GM18867 (cell line): ENCODE measurements around the gene SLC16A13.
A peak's percentile ranks its signal among the peaks of the same experiment; 100 is the strongest.

ENCODE experiments used
- ATAC-seq: cut with Tn5 transposase; IDR thresholded peaks from one replicate; pipeline ENCODE4 v1.9.1; 2021; ENCODE audit warnings: mild to moderate bottlenecking, moderate library complexity; ENCODE audit not compliant: unreplicated experiment

Gene SLC16A13

DNA sequence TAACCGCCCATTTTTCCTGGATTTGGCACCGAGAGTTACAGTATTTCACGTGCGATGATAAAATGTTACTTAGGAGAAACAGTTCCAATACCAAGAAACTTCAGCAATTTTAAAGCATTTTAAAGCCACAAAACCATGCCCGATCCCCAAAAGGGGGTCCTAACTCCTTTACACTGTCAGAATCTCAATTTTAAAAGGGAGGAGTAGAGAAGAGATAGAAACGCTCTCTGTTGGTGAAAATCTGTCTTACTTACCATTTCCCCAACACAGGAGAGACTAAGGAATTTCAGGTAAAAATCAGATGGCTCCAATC is 23.9 kb upstream of the SLC16A13 start:
- no peak for ATAC-seq

DNA sequence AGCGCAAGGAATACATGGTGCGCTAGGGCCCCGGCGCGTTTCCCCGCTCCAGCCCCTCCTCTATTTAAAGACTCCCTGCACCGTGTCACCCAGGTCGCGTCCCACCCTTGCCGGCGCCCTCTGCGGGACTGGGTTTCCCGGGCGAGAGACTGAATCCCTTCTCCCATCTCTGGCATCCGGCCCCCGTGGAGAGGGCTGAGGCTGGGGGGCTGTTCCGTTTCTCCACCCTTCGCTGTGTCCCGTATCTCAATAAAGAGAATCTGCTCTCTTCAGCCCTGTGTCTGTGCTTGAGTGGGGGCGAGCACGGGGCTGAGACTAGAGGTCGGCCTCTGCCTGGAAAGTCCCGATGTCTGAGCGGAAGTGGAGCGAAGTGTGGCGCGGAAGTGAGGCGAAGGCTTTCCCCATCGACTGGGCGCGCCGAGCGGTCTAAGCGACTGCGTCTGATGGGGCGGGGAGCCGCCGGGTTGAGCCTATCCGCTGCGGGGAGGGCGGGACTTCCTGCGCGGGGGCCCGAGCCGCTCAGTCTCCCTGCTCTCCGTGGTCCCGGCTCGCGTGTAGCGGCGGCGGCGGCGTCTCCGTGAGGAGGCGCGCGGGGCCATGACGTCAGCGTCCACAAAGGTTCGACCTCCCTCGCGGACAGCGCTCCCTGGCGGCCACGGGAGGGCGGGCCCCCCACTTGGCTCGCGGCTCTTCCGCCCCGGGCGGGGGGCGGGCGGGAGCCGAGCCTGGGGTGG is 21.4 kb upstream of the SLC16A13 start:
- ATAC-seq = peak; percentile 83

DNA sequence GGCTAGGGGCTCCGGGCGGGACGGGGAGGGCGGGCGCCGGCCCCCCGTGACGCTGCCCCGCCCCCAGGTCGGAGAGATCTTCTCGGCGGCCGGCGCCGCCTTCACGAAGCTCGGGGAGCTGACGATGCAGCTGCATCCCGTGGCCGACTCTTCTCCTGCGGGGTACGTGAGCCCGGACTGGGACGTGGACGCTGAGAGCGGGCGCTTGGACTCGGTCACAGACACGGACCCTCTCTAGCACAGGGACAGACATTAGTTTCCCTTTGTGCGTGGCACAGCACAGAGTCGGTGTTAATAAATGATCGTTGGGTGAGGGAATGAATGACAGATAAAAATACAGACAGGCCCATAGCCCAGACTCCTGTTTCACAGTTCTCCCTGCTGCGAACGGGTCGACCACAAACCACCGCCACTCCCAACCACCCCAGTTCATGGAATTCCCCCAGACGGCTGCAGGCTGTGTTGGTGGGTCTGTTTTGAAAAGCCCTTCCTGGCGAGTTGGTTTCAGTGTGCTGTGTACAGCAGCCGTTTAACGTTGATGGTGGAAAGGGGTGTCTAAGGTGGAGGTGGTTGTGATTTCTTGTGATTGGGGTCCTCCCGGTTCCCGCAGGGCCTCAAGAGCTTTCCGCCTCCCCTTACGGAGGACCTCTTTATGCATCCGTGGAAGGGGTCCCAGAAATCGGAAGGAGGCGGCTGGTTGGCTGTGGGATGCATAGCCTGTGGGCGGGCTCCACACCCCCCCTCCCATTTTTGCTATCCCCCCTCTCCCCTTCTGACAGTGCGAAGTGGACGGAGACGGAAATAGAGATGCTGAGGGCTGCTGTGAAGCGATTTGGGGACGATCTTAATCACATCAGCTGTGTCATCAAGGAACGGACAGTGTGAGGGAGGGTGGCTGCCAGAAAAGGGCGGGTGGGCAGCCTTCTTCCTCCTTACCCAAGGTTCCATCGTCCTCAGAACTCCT is 20.5 kb upstream of the SLC16A13 start:
- ATAC-seq = peak; percentile 8

DNA sequence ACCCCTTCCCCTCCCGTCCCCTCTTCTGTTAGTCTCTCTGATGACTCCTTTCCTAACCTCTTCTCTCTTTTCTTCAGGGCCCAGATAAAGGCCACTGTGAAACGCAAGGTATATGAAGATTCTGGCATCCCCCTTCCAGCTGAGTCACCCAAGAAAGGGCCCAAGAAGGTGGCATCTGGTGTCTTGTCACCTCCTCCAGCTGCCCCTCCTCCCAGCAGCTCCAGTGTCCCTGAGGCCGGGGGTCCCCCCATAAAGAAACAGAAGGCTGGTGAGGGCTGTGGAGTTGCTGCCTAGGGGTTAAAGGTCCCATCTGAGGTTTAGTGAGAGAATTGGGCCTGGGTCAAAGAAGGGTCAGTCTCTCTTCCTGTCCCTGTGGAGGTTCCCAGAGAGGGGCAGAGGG is 19.4 kb upstream of the SLC16A13 start:
- no peak for ATAC-seq

DNA sequence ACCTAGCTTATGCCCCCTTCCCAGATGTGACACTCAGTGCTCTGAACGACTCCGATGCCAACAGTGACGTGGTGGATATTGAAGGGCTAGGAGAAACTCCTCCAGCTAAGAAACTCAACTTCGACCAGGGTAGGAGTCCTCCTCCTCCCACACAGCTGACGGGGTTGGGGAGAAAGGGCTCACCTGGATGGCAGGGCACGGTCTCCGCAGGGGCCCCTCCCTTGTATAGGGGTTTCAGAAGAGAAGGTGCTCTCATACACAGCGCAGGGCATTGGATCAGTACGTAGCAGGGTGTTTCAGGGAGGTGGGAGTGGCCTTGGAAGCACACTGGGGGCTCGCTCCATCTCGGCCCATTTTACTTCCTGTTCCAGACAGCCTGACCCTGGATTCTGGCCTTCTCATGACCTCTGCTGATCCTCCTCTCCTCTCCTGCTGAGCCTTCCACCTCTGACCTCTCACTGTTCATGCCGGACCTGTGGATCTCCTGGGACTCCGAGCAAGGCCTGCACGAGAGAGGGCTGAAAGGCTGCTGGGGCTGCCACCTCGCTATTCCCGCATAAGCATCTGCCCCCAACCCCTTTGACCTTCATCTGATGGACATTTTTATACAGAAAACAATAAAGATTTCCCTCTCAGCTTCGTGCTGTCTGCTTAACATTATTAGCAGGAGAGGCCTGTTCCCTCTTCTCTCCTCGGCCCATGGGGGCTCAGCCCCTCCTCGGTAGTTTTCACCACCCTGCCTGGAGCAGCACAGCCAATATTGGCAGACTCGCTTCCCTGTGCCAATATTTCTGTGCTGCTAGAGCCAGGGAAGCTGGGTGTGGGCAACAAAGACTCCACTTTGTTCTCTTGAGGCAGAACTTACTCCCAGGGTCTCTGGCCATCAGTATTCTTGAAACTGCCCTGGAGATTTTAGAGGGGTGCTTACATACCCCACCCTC is 18.7 kb upstream of the SLC16A13 start:
- ATAC-seq = no peak

DNA sequence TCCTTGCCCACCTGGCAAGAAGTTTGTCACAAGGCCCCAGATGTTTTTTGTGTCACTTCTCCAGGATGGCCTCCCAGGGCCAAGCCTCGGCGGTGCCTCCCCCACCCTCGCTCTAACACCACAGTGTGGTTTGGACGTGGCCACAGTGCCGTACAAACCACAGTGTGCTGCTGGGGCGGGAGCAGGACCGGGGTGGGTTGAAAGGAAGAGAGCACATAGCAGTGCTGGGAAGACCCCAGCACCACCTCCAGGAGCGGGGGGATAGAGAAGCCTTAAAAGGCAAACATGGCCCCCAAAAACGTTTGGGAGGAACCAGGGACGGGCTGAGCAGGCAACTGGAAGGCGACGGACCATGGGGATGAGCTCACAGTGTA is 18.0 kb upstream of the SLC16A13 start:
- no peak for ATAC-seq

DNA sequence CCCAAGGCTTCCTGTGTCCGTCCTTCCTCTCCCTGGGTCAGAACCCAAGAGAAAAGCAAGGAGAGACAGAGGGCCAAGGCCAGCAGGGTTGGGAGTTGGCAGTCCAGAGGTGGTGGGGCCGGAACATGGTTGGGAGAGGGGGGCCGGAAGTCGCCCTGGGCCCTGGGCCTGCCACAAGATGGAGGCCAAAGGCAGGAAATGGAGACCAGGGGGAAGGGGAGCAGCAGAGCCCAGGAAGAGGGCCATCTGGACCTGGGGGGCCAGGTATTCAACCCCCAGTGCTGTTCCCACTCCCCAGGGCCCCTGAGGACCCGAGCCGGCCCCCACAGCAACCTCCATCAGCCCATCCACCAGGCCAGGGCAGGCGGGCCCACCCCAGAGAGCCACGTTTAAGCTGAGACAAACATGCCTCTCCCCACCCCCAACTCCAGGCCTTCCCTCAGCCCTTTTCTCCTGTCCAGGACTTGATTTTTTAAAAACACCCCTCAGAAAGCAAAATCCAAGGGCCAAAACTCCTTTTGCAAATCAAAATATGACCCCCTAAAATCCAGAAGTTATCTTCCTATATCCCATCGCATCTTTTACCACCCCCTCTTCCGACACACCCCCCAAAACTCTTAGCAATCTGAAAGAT is 17.4 kb upstream of the SLC16A13 start:
- no peak for ATAC-seq

DNA sequence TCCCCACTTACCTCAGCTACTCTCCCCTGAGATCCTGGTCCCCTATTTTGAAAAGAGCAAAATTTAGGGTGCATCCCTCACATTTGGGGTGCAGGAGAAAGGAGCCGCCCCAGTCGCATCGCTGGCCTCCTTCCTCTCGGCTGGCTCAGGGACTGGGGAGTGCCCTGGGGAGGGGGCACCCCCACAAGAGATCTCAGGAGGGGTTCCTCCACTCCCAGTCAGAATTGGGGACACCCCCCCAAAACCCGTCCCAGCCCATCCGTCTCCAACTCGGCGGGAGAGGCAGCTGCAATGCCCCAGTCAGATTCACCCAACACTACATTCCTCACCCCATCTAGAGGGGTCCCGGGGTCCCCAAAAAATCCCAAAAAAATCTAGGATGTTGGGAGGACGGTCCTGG is 16.4 kb upstream of the SLC16A13 start:
- no peak for ATAC-seq

DNA sequence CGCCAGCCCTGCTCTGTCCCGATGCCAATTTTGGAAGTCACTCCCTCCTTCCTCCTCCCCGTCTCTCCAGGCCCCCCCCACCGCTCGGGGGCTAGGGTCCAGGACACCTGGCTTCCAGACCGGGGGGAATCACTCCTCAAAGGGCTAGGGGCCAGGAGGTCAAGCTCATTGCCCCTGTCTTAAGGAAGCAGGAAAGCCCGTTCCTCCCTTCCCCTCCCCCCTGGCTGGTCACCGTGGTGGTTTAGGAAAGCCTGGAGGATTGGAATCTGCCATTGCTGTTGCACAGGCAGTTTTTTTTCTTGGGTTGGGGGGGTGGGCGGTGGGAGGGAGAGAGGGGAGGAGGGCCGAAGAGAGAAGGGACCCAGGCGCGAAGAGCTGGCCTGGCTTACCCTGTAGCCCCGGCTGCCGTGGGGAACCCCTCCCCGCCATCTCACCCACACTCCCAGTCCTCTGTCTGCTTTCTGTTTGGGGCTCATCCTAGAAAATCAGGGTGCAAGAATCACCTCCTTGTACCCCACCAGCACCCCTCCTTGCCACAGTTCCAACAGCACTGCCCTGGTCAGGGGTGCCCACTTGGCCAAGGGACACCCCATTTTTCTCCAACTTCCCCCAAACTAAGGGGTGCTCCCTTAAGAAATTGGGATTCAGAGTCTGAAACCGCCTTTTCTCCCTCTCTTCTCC is 15.8 kb upstream of the SLC16A13 start:
- no peak for ATAC-seq

DNA sequence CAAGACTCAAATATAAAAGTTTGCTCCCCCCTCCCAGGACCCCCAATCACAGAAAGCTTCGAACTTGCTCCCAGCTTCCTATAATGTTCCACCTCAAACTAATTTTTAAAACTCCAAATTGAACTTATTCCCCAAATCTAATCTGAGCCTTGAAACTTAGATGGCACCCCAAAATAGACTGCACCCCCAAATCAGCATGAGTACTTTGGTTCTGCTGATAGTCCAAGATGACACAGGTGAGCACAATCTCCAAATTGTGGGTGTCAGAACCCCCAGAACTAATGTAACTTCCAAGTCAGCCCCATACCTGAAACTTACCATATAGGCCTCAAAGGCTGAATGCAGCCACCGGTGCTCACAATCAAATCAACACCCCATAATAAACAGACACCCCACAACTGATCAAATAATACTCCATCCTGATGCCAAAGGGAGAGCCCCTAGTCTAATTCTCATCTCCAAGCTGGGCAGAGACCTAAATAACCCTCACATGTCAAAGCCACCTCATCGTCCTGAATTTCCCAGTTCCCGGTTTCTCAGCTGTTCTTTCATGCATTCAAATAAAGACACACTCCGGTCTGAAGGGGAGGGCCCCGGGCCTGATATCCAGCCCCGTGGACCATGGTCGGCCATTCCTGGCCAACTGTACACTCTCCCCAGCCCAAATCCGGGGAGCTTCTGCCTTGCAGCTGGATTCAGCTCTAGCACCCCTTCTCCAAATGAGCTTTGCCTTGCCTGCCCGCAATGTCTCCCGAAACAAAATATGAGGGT is 14.7 kb upstream of the SLC16A13 start:
- ATAC-seq = no peak

DNA sequence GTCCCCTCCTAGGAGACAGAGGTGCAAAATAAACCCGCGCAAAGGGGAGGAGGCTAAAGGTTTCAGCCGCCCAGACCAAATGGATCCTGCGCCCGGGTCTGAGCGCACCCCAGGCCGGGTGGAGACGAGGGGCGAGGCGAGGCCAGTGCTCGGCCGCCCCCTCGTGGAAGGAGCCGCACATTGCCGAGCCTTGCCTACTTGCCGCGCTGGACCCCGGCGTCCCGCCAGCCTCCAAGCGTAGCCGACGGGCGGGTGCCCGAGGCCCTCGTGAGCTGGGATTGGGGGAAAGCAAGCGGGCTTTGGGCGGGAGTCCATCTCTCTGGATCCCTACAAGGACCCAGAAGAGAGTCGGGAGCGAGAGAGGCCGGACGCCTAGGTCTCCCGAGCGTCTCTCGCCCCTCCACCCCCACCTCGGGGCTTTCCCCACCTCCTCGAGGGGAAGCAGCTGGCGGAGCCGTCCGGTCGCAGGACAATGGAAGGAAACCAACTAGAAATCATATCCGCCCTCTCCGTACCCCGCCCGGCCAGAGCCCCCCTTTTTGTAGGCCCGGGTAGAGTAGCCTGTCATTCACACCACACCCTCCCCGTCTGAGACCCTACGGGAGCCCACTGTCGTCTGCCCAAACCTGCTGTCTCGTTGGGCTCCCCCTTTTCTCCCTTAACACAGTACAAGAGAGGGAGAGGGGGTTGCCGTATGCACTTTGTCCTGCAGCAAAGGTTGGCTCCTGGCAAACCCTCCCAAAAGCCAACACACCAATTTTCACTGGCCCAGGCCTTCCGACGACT is 13.6 kb upstream of the SLC16A13 start:
- ATAC-seq = peak; percentile 75

DNA sequence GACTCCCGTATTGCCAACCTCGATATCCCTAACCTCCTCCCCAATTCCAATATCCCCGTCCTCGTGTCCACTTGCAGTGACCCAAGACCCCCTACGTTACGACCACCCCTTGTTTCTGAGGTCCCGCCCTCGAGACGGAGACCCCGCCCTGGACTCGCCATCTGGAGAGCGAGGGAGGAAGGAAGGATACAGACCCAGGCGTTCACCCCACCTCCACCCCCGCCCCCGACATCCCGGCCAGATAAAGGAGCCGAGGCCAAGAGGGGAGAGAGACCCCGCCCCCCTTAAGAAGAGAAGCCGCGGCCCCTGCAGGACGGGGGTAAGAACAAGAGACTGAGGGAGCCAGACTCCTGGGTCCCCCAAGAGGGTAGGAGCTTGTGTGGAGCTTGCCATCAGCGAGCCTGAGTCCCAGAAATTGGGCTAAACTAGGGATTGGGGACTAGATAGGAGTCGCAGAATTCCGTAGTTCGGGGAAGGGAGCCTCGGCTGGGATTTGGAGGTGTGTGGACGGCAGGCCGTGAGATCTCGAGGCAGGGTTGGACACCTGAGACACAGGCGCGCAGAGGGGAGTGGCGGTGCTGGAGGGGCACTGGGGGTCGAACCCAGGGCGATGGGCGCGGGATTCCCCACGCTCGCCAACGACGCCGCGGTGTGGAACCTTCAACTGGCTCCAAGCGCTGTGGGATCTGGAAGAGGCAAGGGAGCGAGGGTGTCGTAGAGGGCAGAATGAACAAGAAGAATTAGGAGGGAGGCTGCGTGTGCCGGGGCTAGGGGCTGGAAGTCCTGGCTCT is 12.8 kb upstream of the SLC16A13 start, which contains the start of gene BCL6B:
Gene BCL6B, plus strand, starts transcription at position 270 of the 791 bp plus-strand sequence. CDS start 622 bp downstream, outside the sequence.
- ATAC-seq = no peak

DNA sequence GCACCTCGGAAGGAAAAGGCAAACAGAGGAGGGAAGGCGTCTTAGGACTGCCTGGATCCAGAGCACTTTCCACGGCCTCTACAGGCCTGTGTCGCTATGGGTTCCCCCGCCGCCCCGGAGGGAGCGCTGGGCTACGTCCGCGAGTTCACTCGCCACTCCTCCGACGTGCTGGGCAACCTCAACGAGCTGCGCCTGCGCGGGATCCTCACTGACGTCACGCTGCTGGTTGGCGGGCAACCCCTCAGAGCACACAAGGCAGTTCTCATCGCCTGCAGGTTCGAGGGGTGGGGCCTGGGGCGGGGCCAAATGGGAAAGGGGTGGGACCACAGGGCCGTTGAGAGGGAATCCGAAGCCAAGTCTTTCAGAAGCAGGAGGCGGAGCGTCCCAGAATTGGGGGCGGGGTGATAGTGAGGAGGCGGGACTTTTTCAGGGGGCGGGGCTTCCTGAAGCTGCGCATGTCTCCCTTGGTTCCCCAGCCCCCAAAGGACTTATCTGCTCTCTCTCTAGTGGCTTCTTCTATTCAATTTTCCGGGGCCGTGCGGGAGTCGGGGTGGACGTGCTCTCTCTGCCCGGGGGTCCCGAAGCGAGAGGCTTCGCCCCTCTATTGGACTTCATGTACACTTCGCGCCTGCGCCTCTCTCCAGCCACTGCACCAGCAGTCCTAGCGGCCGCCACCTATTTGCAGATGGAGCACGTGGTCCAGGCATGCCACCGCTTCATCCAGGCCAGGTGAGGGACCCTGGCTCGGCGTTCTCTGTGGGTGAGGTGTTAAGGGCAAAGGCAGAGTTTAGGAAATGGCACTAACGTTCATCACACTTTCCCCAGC is 12.0 kb upstream of the SLC16A13 start:
- ATAC-seq = no peak

DNA sequence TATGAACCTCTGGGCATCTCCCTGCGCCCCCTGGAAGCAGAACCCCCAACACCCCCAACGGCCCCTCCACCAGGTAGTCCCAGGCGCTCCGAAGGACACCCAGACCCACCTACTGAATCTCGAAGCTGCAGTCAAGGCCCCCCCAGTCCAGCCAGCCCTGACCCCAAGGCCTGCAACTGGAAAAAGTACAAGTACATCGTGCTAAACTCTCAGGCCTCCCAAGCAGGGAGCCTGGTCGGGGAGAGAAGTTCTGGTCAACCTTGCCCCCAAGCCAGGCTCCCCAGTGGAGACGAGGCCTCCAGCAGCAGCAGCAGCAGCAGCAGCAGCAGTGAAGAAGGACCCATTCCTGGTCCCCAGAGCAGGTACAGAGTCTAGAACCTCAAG is 11.4 kb upstream of the SLC16A13 start:
- no peak for ATAC-seq

DNA sequence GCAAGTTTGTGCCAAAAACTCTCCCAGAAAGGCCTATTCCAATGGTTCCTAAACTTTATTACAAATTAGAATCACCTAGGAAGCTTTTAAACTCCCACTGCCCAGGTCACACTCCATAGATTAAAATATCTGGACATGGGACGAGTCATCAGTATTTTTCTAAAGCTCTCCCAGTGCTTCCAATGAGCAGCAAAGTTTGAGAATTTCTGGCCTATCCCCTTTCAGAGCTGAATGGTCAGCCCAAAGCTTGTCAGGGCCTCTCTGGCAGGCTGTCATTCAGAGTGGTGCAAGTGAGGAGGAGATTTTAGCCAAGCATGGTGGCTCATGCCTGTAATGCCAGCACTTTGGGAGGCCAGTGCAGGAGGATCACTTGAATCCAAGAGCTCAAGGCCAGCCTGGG is 10.6 kb upstream of the SLC16A13 start:
- no peak for ATAC-seq

DNA sequence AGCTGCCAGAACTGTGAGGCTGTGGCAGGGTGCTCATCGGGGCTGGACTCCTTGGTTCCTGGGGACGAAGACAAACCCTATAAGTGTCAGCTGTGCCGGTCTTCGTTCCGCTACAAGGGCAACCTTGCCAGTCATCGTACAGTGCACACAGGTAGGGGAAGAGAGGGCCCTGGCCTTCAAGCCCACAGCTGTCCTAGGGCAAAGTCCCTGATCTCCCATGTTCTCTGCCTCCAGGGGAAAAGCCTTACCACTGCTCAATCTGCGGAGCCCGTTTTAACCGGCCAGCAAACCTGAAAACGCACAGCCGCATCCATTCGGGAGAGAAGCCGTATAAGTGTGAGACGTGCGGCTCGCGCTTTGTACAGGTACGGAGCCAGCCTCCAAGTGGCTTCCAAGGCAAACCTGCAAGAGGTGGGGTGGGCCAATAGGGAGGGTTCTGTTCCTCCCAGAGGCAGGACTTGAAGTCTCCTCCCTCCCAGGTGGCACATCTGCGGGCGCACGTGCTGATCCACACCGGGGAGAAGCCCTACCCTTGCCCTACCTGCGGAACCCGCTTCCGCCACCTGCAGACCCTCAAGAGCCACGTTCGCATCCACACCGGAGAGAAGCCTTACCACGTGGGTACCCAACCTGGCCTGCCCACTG is 9.2 kb upstream of the SLC16A13 start:
- no peak for ATAC-seq
